Stimulated activated CD8-positive, alpha-beta memory T cell treated with anti-CD3 and anti-CD28 coated beads, Interleukin-12 subunit alpha, Interleukin-12 subunit beta, amount 100 ng/mL, for 24 hours (primary cell): ENCODE results near the gene RGL4.
"Not testable (repeated sequence)": the region's sequence is repeated elsewhere in the genome, so short reads cannot be mapped to it uniquely, and the experiment has no call there.

ENCODE experiments used
- DNase-seq: peaks from one replicate; pipeline ENCODE4 v3.0.0-alpha.2; 2020; ENCODE audit errors: extremely low read depth

RGL4 gene

DNA sequence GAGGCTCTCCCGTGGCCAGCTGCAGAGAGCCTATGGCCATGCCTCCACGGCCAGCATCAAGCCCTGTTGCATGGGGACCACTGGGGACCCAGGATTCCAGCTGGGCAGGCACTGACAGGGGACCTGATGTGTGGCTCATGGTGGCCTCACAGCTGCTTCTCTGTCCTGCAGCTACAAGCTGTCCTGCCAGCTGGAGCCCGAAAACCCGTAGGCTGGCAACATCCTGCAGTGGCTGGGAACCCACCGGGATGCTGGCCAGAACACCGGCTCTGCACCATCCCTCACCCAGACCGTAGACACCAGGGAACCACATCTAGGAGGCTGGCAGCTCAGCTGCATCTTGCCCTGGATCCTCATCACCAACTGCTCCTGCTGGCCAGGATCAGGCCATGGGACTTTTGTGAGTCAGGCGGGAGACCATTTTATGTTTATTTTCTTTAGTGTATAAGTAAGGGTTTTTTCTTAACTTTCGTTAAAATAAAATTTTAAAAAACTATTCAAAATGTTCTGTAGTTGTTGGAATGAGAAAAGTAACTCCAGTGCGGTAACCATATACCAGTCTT is 7.9 kb downstream of the RGL4 start:
- no peak for DNase-seq

DNA sequence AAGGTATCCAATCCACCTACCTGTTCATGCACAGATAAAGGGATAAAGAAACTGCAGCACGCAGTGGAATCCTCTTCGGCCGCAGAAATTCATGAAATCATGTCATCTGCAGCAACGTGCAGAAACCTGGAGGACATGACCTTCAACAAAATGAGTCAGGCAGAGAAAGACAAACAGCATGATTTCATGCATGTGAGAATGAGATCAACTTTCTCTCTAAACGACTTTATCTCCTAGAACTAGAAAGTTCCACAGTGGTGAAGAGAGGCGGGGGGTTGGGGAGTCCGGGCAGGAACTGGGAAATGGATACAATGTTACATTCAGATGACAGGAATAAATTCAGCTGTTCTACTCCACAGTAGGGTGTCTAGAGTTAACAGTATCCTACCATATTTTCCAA is 9.9 kb downstream of the RGL4 start:
- no peak for DNase-seq

DNA sequence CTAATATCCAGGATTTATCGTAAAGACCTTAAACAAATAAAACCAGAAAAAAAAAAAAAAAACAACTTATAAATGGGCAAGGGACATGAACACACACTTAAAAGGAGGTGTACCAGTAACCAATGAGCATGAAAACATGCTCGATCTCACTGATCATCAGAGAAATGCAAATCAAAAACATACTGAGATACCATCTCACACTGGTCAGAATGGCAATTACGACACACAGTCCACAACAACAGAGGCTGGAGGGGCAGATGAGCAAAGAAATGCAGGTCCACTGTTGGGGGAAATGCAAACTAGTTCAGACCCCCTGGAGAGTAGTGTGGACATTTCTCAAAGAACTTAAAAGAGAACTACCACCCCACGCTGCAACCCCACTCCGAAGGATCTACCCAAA is 13.2 kb downstream of the RGL4 start:
- DNase-seq, result no peak

DNA sequence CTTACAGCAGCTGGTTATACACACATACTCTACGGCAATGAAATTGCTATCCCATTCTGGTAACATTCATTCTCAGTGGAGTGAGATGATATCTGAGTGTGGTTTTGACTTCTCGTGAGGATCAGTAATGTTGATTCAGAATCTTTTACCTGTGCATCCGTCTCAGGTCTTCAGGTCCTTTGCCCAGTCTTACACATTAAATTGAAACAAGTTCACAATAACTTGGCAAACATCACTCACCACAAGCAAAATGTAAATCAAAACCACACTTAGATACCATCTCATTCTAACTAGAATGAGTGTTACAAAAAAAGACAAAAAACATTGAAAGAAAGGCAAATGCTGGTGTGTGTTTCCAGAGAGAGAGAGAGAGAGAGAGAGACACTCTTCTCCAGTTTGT is 14.0 kb downstream of the RGL4 start:
- DNase-seq, result no peak

DNA sequence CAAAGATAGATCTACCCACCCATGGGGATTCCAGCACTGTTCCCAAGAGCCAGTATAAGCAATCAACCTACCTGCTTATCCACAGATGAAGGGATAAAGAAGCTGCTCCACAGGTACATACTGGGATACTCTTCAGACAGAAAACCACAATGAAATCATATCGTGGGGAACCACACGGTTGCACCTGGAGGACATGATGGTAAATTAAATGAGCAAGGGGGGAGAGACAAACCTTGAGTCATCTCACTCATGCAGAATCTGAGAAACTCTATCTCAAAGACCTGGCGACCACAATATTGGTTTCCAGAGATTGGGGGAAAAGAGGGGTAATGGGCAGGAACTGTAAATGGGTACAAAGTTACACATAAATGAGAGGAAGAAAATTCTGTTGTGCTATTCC is 14.5 kb downstream of the RGL4 start:
- DNase-seq, result no peak

DNA sequence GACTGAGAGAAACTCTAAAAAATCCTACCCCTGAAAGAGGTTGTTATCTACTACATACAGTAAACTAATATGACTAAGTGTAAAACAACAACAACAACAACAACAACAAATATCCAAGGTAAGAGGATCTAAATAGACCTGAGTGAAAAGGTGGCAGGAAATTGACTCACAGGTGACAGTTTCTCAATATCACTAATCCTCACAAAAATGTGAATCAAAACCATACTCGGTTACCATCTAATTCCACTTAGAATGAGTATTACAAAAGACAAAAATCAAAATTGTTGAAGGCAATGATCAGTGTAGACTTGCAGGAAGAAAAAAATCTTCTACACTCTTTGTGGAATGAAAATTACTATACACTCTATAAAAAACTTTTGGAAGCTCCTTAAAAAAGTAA is 17.5 kb downstream of the RGL4 start:
- DNase-seq, result no peak

DNA sequence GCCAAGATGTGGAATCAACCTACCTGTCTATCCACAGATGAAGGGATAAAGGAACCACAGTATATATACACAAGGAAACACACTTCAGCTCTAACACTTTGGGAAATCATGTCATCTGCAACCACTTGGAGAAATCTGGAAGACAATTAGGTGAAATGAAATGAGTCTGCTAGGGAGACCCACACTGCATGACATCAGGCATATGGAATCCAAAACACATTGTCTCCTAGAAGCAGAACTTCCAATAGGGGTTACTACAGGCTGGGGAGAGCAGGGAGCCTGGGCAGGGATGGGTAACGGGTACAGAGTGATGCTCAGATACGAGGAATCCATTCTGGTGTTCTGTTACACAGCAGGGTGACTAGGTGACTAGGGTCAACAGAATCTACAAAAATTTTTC is 18.3 kb downstream of the RGL4 start:
- DNase-seq, result no peak

DNA sequence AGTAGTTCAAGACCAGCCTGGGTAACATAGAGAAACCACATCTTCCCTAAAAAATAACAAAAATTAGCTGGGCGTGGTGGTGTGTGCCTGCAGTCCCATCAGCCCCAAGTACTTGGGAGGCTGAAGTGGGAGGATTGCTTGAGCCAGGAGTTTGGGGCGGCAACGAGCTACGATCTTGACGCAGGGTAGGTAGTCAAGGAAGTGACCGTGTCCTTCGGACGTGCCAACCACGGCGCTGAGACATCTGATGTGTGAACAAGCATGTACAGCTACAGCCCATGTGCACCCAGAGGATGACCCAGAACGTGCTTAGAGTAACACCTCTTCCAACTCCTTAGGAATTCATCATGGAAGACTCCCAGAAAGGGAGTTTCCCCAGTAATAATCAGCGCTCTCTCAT is 21.4 kb downstream of the RGL4 start:
- DNase-seq, result no peak

DNA sequence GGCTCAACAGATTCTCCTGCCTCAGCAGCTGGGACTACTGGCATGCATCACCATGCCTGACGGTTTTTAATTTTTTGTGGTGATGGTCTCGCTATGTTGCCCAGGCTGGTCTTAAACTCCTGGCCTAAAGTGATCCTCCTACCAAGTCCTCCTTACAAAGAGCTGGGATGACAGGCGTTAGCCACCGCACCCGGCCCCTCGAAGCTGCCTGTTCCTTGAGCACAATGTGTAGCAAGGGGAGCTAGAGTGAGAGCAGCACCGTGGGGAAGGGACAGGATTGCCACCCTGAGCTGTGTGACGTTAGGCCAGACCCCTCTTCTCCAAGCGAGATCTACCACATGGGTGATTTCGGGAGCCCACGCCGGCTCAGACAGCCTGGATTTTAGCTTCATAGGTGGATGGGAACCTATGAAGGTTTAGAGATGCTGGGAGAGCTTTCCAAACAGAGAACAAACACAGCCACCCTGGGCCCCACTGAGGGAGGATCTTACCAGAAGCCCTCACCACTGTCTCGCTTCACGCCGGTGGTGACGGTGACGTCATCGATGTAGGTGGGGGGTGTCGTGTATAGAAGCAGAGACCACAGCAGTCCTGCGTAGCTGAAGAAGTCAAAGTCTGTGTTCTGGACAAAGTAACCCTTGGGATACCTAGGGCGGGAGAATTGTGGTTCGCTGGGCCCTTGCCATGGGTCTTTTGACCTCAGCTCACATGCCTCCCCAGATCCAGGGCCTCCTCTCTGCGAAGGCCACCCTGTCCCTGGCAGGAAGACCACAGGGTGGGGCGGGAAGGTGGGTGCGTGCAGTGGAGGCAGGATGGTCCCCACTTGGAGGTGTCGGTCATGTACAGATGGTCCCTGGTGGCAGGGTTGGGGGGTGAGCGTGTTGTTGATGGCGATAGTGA is 23.1 kb downstream of the RGL4 start:
- no peak for DNase-seq

DNA sequence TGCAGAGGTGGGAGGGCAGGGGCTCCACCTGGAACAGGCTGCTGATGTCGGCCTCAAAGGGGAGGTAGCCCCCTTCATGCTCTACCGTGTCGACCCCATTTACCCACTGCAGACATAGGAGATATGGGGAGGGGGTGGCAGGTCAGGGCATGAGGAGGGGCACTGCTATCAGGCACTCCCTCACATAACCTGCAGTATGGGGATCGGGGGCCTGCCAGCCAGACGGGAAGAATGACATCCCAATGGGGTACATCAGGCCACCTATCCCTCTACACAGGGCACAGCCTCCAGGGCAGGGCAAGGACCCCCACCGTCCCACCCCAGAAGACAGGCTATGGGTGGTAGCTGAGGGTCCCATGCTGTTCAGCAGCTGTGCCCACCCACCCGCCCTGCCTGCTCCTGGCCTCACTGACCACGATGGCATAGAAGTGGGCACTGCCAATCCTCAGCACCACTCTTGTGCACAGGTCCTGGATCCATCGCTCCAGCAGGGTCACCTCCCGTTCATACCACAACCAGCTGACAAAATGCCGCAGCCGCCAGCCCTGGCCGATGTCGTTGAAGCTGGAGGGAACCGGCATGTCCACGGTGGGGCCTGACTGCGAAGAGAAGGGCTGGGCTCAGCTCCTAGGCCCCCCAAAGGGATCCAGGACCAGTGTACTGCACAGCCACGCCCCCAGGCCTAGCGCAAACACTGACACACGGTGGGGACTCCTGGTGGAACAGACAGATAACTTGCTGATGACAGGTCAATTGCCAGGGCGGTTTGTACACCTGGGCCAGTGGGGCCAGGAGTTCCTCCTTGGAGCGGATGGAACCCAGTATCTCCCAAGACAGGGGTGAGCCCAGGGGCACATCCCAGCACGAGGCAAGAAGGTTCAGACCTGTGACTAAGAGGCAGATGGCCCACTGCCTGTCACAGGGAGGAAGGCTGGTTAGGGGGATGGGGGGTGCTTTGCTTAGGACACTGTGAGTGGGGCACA is 24.1 kb downstream of the RGL4 start:
- no peak for DNase-seq

DNA sequence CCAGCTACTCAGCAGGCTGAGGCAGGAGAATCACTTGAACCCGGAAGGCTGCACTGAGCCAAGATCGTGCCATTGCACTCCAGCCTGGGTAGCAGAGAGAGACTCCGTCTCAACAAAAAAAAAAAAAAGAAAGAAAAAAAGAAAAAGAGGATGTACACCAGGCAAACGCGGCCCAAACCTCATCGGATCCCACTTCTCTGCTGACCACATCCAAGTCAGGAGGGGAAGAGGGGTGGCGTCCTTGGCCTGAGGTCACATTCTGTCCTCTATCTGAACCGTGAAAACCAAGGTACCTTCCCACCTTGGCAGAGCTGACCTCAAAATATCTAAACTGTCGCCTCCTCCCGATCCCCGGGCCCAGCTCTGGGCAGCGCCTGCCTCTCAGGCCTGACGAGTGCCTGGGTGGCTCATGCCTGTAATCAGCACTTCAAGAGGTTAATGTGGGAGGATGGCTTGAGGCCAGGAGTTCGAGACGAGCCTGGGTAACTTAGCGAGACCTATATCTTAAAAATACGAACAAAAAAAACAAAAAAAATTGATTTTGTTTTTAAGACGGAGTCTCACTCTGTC is 25.1 kb downstream of the RGL4 start:
- no peak for DNase-seq

DNA sequence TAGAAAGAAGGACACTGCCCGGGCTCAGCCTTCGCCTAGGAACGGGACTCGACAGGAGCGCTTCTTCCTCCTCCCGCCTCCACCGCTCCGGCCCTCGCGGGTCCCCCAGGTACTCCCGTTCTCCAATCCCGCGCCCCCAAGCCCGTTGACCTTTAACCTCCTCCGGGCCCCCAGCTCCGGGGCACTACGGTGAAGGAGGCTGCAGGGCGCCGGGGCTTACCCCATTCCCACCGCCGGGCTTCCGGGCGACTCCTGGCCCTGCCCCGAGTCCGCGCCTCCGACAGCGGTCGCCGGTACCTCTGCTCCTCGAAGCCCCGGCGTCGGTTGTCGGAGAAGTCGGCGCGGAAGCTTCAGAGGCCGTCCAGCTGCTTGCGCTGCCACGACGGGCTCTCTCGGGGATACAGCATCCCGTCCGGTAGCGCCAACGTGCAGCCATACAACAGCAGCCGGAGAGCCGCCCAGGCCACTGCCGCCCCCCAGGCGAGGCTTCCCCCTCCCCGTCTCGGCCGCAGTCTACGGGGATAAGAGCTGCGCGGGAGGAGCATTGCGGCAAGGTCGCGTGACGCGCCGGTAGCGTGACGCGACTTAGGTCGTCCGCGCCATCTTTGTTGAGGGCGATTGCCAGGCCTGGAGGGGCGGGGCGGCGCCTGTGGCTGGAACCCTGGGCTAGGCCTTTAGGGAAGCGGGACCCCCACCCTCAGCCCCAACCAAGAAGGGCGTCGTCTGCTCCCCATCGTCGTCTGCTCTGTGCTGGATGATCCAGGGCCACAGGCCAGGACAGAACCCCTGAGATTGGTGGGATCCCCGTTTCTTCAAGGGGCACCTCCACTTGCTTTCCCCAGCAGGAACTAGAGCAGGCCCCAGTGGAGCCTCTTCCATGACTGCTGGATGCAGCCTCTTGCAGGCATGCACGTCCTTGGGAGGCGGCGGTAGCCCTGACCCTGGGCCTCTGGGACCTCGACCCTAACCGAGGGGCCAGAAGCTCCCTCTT is 26.3 kb downstream of the RGL4 start:
- DNase-seq, result peak; percentile 51

DNA sequence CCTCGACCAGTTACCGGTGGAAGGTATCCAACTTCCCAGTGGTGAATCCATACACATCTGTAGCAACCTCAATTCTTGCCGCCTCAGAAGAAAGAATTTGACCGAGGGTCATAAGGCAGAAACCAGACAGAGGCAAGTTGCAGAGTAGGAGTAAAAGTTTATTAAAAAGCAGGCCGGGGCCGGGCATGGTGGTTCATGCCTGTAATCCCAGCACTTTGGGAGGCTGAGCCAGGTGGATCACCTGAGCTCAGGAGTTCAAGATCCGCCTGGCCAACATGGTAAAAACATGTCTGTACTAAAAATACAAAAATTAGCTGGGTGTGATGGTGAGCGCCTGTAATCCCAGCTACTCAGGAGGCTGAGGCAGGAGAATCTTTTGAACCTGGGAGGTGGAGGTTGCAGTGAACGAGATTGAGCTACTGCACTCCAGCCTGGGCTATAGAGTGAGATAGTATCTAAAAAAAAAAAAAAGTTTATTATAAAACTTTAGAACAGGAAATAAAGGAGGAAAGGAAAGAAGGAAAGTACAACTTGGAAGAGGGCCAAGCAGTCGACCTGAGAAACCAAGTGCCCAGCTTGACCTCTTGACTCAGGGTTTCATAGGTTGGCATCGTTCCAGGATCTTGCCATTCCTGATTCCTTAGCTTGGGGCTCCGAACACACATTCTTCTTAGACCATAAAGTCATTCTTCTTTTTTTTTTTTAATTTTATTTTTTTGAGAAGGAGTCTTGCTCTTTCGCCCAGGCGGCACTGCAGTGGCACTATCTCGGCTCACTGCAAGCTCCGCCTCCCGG is 27.8 kb downstream of the RGL4 start:
- DNase-seq, result no peak

DNA sequence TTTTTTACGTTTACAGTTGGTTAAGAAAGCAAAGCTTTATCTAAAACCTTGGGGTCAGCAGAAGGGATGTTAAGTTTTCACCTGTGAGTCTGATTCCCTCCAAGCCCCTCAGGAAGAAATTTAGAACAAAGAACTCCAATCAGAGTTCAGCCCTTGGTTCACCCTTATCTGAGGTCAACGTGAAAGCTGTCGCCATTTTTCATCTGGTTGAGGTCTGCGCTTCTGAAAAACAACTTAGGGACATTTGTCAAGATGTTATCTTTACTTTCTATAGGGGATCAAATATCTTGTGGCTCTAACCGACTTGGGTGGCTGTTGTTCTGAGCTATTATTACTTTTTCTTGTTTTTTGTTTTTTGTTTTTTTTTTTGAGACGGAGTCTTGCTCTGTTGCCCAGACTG is 30.0 kb downstream of the RGL4 start:
- DNase-seq, result no peak

DNA sequence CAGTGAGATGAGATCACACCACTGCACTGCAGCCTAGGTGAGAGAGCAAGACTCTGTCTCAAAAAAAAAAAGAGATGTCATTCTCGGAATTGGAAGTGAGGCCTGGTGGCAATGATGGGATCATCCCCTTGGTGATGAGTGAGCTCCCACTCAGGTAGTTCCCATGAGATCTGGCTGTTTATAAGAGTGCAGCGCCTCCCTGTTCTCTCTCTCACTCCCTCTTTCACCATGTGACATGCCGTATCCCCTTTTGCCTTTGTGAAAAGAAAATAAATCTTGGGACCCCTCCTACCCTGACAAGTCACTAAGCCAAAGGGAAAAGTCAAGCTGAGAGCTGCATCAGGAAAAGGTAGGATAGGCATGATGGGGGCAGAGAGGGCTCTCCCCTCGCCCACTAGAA is 31.3 kb downstream of the RGL4 start:
- DNase-seq, result no peak

DNA sequence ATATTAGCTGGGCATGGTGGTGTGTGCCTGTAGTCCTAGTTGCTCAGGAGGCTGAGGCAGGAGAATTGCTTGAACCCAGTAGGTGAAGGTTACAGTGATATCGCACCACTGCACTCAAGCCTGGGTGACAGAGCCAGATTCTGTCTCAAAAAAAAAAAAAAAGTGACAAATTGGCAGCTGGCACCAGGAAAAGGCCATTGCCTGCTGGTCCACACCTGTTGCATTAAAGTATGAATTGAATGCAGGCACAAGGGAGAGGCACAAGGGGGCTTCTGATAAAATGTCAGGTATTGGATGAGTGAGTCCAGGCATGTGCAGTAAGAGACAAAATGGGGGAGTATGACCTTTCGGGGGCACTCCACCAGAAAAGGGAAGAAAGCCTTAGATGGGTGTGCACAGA is 31.9 kb downstream of the RGL4 start:
- DNase-seq, result no peak

DNA sequence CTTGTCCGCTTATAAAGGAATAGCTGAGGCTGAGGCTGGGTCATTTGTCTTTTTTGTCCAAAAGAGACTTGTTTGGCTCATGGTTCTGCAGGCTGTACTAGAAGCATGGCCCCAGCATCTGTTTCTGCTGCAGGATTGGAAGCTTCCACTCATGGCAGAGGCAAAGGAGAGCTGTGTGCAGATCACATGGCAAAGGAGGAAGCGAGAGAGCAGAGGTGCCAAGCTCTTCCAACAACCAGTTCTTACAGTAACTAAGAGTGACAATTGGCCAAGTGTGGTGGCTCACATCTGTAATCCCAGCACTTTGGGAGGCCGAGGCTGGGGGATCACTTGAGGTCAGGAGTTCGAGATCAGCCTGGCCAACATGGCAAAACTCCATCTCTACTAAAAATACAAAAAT is 37.3 kb downstream of the RGL4 start:
- DNase-seq, result not testable (repeated sequence)

DNA sequence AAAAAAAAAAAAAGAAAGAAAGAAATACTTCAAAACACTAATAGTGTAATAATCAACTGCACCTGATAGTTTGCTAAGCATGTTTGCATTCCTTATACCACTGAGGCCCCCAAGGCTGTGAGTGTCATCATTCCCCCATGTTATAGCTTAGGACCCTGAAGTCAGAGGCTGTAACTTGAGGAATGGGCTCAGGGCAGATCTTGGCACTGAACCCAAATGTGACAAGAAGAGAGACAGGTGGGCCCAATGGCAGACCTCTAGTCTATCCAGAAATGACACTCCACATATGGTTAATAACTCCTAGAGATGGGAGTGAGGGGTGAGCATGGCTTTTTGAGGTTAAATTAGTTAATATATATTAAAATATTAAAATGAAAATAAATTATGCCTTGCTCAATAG is 46.9 kb downstream of the RGL4 start:
- DNase-seq, result no peak

DNA sequence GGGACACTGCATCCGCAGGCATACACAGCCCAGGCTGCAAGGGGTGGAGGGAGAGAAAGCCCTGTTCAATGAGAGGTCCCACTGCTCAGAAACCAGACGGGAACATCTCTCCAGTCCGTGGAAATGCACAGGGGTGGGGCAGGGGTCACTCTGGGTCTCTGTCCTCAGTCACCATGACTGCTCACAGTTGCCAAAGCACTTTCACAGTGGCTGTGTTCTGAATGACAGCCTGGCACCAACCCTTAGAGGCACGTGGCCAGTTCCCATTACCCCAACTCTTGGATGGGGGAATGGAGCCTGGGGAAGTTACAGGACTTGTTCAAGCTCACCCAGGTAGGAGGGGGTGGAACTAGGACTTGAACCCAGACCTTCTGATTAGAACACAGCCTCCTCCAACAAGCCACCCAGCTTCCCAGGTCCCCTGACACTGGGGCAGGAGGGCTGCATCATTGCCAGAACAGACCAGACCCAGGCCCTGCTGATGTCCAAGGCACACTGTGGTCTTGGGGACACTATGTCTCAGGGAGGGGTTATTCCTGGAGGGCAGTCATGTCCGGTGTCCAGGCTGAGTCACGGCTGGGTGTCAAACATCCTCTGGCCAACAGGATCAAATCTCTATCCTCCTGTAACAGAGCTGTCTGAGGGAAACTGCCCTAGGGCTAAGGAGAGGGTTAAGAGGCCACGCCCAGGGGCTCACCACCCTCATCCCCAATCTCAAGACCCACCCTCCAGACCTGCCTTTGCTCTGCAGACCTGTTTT is 51.9 kb downstream of the RGL4 start:
- no peak for DNase-seq
